H1 (cell line): ENCODE measurements around the gene LDLRAD3. TPM values are rescaled to one million over a fixed set of nuclear protein-coding genes. Genes with fewer than 3 reads are reported as not detected.
A peak's percentile ranks its signal among the peaks of the same experiment; 100 is the strongest.

ENCODE experiments used
- CTCF ChIA-PET: fragments of 300-600 bp; sonication (Branson Sonifier 250); formaldehyde crosslinking; loops from one replicate; lab custom pipeline; 2021; ENCODE audit not compliant: partially characterized antibody; lab: Charles Lee
- POLR2A ChIA-PET: fragments of 300-600 bp; sonication (Branson Sonifier 250); formaldehyde crosslinking; loops from one replicate; lab custom pipeline; 2021; ENCODE audit warnings: inconsistent platforms; ENCODE audit not compliant: partially characterized antibody; lab: Charles Lee
- DNase-seq, 2 experiments: peaks; one replicate each; pipeline versions ENCODE4 v3.0.0 to v3.0.0-alpha.2; 2010 to 2022; ENCODE audit warnings: low spot score in 2 of 2, low read depth in 1 of 2, mixed read lengths in 1 of 2
- FAIRE-seq: peaks from 2 replicates; lab custom pipeline; 2011; peaks lifted over from hg19 to GRCh38; lab: Jason Lieb, UNC
- H2AFZ ChIP-seq: 2 replicates; pipeline ENCODE4 v1.8.1; 2012; ENCODE audit warnings: low read length, inconsistent platforms
- H2AK5ac ChIP-seq: 2 replicates; pipeline ENCODE4 v1.6.1; 2013; ENCODE audit warnings: low read depth, low read length
- H2BK120ac ChIP-seq: replicated peaks from 2 replicates; pipeline ENCODE3; 2013; ENCODE audit warnings: low read depth, low read length, inconsistent platforms
- H2BK12ac ChIP-seq: 2 replicates; pipeline ENCODE4 v1.6.1; 2013; ENCODE audit warnings: low read depth, low read length
- H2BK15ac ChIP-seq: 2 replicates; pipeline ENCODE4 v1.6.1; 2013; ENCODE audit warnings: low read length
- H2BK20ac ChIP-seq: 2 replicates; pipeline ENCODE4 v1.6.1; 2013; ENCODE audit warnings: low read length
- H2BK5ac ChIP-seq: 2 replicates; pipeline ENCODE4 v1.6.1; 2013; ENCODE audit warnings: low read depth, low read length
- H3K14ac ChIP-seq: 2 replicates; pipeline ENCODE4 v1.6.1; 2013; ENCODE audit warnings: inconsistent platforms; ENCODE audit not compliant: insufficient read length
- H3K18ac ChIP-seq: 2 replicates; pipeline ENCODE4 v1.6.1; 2013; ENCODE audit warnings: low read length; ENCODE audit errors: extremely low read depth
- H3K23ac ChIP-seq: 2 replicates; pipeline ENCODE4 v1.6.1; 2013; ENCODE audit warnings: inconsistent platforms; ENCODE audit not compliant: insufficient read length
- H3K23me2 ChIP-seq: 2 replicates; pipeline ENCODE4 v1.6.1; 2013; ENCODE audit warnings: low read depth, low read length
- H3K27ac ChIP-seq: 2 replicates; pipeline ENCODE4 v1.6.1; 2011; ENCODE audit warnings: low read depth, low read length, inconsistent platforms
- H3K27me3 ChIP-seq, 4 experiments: replicated peaks in 1 of 4; 1 replicate in 1 of 4; 2 replicates in 3 of 4; pipeline versions ENCODE4 v1.6.1 to v1.8.1; 2011 to 2013; ENCODE audit warnings: low read length in 3 of 4, mild to moderate bottlenecking in 3 of 4, inconsistent platforms in 2 of 4, mixed read lengths in 2 of 4, moderate library complexity in 1 of 4; ENCODE audit not compliant: control insufficient read depth in 3 of 4, insufficient read depth in 3 of 4; ENCODE audit errors: extremely low read depth in 1 of 4
- H3K36me3 ChIP-seq, 4 experiments: 2 replicates each; pipeline versions ENCODE4 v1.6.1 to v1.8.1; 2011 to 2013; ENCODE audit warnings: mild to moderate bottlenecking in 4 of 4, low read length in 3 of 4, moderate library complexity in 2 of 4, control low read depth in 1 of 4, inconsistent platforms in 1 of 4; ENCODE audit not compliant: insufficient read depth in 4 of 4, control insufficient read depth in 2 of 4
- H3K4ac ChIP-seq: replicated peaks from 2 replicates; pipeline ENCODE3; 2013; ENCODE audit warnings: low read length, low read depth, mixed read lengths, inconsistent platforms; ENCODE audit not compliant: insufficient read length
- H3K4me1 ChIP-seq, 4 experiments: replicated peaks in 1 of 4; 1 replicate in 1 of 4; 2 replicates in 3 of 4; pipeline versions ENCODE4 v1.6.1 to v1.8.1; 2011 to 2013; ENCODE audit warnings: low read length in 3 of 4, inconsistent platforms in 2 of 4, mixed read lengths in 1 of 4; ENCODE audit not compliant: insufficient read depth in 4 of 4, control insufficient read depth in 3 of 4
- H3K4me2 ChIP-seq, 2 experiments: 2 replicates each; pipeline versions ENCODE4 v1.6.1 to v1.8.1; 2011 to 2013; ENCODE audit warnings: low read depth in 2 of 2, low read length in 2 of 2, control low read depth in 1 of 2, inconsistent platforms in 1 of 2, mild to moderate bottlenecking in 1 of 2; ENCODE audit not compliant: insufficient read depth in 1 of 2
- H3K4me3 ChIP-seq, 4 experiments: fragments of 200-600, 300-600 bp in 1 of 4; sonication (generic), shearing (Covaris generic), sonication (Bioruptor Twin) in 1 of 4; 2 replicates each; pipeline versions ENCODE4 v1.5.1 to v1.8.1; 2011 to 2016; ENCODE audit warnings: low read length in 4 of 4, low read depth in 3 of 4, control low read depth in 2 of 4, inconsistent platforms in 2 of 4, mild to moderate bottlenecking in 2 of 4, mixed read lengths in 1 of 4, moderate library complexity in 1 of 4; ENCODE audit not compliant: insufficient read depth in 2 of 4; ENCODE audit errors: extremely low read depth in 1 of 4
- H3K56ac ChIP-seq: replicated peaks from 2 replicates; pipeline ENCODE3; 2013; ENCODE audit warnings: low read depth, mild to moderate bottlenecking, mixed read lengths, low read length, inconsistent platforms; ENCODE audit not compliant: insufficient read length
- H3K79me1 ChIP-seq: 2 replicates; pipeline ENCODE4 v1.6.1; 2013; ENCODE audit warnings: low read depth, low read length, control low read depth
- H3K79me2 ChIP-seq, 2 experiments: 2 replicates each; pipeline versions ENCODE4 v1.6.1 to v1.8.1; 2012 to 2013; ENCODE audit warnings: low read length in 2 of 2, mild to moderate bottlenecking in 2 of 2, inconsistent platforms in 1 of 2; ENCODE audit not compliant: insufficient read depth in 2 of 2, control insufficient read depth in 1 of 2
- H3K9ac ChIP-seq, 4 experiments: replicated peaks in 1 of 4; 1 replicate in 1 of 4; 2 replicates in 3 of 4; pipeline versions ENCODE4 v1.6.1 to v1.8.1; 2011 to 2013; ENCODE audit warnings: low read depth in 3 of 4, low read length in 3 of 4, control low read depth in 2 of 4, mild to moderate bottlenecking in 2 of 4, moderate library complexity in 2 of 4, inconsistent platforms in 1 of 4; ENCODE audit errors: extremely low read depth in 1 of 4
- H3K9me3 ChIP-seq, 2 experiments: 2 replicates each; pipeline versions ENCODE4 v1.6.1 to v1.8.1; 2012 to 2013; ENCODE audit warnings: mild to moderate bottlenecking in 2 of 2, moderate library complexity in 2 of 2, control low read depth in 1 of 2, inconsistent platforms in 1 of 2, low read depth in 1 of 2, low read length in 1 of 2, mixed read lengths in 1 of 2; ENCODE audit not compliant: insufficient read depth in 2 of 2
- H4K20me1 ChIP-seq, 2 experiments: replicated peaks in 1 of 2; 2 replicates each; pipeline versions ENCODE3 to v1.8.1; 2011 to 2013; ENCODE audit warnings: inconsistent platforms in 2 of 2, low read length in 2 of 2, mild to moderate bottlenecking in 1 of 2; ENCODE audit not compliant: insufficient read depth in 2 of 2, control insufficient read depth in 1 of 2
- H4K5ac ChIP-seq: 2 replicates; pipeline ENCODE4 v1.6.1; 2013; ENCODE audit warnings: low read length, low read depth, mixed read lengths, inconsistent platforms; ENCODE audit not compliant: insufficient read length
- H4K8ac ChIP-seq: 2 replicates; pipeline ENCODE4 v1.8.0; 2013; ENCODE audit warnings: mild to moderate bottlenecking, moderate library complexity, low read length, inconsistent platforms; ENCODE audit not compliant: insufficient read depth; ENCODE audit errors: extremely low read depth
- H4K91ac ChIP-seq: replicated peaks from 2 replicates; pipeline ENCODE3; 2013; ENCODE audit warnings: low read length, mixed read lengths, inconsistent platforms; ENCODE audit not compliant: insufficient read length
- JUN ChIP-seq: IDR thresholded peaks from 2 replicates; pipeline ENCODE4 v1.6.1; 2011; ENCODE audit warnings: low read depth, mild to moderate bottlenecking, improper control_type of control experiment, low read length
- TAF7 ChIP-seq: optimal IDR thresholded peaks from 2 replicates; pipeline ENCODE3; 2011; ENCODE audit warnings: low read depth, mild to moderate bottlenecking, inconsistent platforms, low read length, moderate library complexity, borderline replicate concordance
- WGBS, 2 experiments: shearing (Covaris generic) in 1 of 2; methylation state at CpG; one replicate each; pipeline versions ENCODE4 v1.1.6 to v1.1.7; 2013 to 2015; ENCODE audit warnings: low lambda C conversion rate in 2 of 2, mixed read lengths in 2 of 2, inconsistent platforms in 1 of 2, low coverage in 1 of 2, missing lambda C conversion rate in 1 of 2; ENCODE audit not compliant: insufficient replicate concordance in 2 of 2, insufficient coverage in 1 of 2, insufficient read length in 1 of 2; ENCODE audit errors: extremely low coverage in 1 of 2, missing lambda C conversion rate in 1 of 2; 5-methylcytosine and 5-hydroxymethylcytosine counted together
- polyA plus RNA-seq, 7 experiments: library from polyadenylated mRNA; depleted of rRNA in 3 of 7; stranded (reverse) in 5 of 7; unstranded in 2 of 7; fragments of >200 nt in 5 of 7; fragments of 200-250 nt in 2 of 7; gene quantifications; 1 replicate in 5 of 7; 2 replicates in 1 of 7; 4 replicates in 1 of 7; pipeline versions ENCODE4 v1.2.1 to v1.2.3, GENCODE V29; 2011 to 2013; ENCODE audit warnings: missing spikeins in 2 of 7, mixed read lengths in 2 of 7
- total RNA-seq: library from RNA; stranded (reverse); fragmentation: NEBNext Ultra II Directional; extraction: Animal tissue kit (Norgen Biotek cat#: 25700); gene quantifications from 2 replicates; pipeline ENCODE4 v1.2.1, GENCODE V29; 2021

Gene LDLRAD3
- total and polyA plus RNA-seq, 2 of the 8 experiments (the other 6 are each of a cell fraction or from before 2014, with no cell fraction given), result 18.6 to 22.8 TPM

- FAIRE-seq, result no peak
- ChIA-PET POLR2A (interaction anchor here (1.4 to 1.7 kb wide), 3 partner anchors 10 to 18 kb away, joined by 3 to 10 read pairs (median 3); no protein-coding TSS in a partner anchor), CTCF (interaction anchor here (0.6 to 2.4 kb wide), 7 partner anchors 9 to 284 kb away, joined by 3 to 10 read pairs (median 4); no protein-coding TSS in a partner anchor)
- H2BK15ac ChIP-seq, result no peak overlapping the region
- H3K23ac ChIP-seq, result no peak overlapping the region
- peak overlapping the region; percentile 30 for H4K5ac ChIP-seq
- H3K79me2 ChIP-seq, result peaks cover 0 to 3% of the 10 kb centered on the region in 2 experiments; a peak in 1 of 4 replicates
- peak overlapping the region; percentile 89 for H4K91ac ChIP-seq
- H3K9me3 ChIP-seq, result 0 out of 4 replicates have a peak, but pooled peaks cover 0 to 3% of the 10 kb centered on the region in 2 experiments
- peak overlapping the region; percentile 92 for H3K18ac ChIP-seq
- peak overlapping the region; percentile 71 for H2BK5ac ChIP-seq
- H3K14ac ChIP-seq, result peak overlapping the region; percentile 11
- peak overlapping the region; percentile 90 for H3K27ac ChIP-seq
- no peak for DNase-seq
- H3K27me3 ChIP-seq, result no peaks in the 10 kb centered on the region
- peak overlapping the region; percentile 22 for H3K4ac ChIP-seq
- no peak overlapping the region for H3K56ac ChIP-seq
- peaks cover 16 to 34% (median 29%) of the 10 kb centered on the region in 4 experiments for H3K4me1 ChIP-seq
- H4K20me1 ChIP-seq, result no peaks in the 10 kb centered on the region
- TF ChIP-seq TAF7 (peak; percentile 38), JUN (no peak)
- H2AK5ac ChIP-seq, result peak overlapping the region; percentile 75
- no peak overlapping the region for H2AFZ ChIP-seq
- H2BK120ac ChIP-seq, result peak overlapping the region; percentile 26
- peak overlapping the region; percentile 68 for H2BK12ac ChIP-seq
- H3K9ac ChIP-seq, result peak overlapping the region in 1 of 4 experiments; percentile 14; a peak in 3 of 7 replicates
- peak overlapping the region in 1 of 2 experiments; percentile 53; a peak in 1 of 4 replicates for H3K4me2 ChIP-seq
- no peaks in the 10 kb centered on the region for H3K79me1 ChIP-seq
- H3K23me2 ChIP-seq, result no peaks in the 10 kb centered on the region; the same call in 1 of the 2 replicates
- 90% methylated on average over 9 of the region's 9 CpGs; no CpG with 5 or more reads in 1 of the 2 experiments for WGBS, 2 experiments
- H4K8ac ChIP-seq, result no peak overlapping the region
- peak overlapping the region; percentile 90 for H2BK20ac ChIP-seq
- no peak overlapping the region; a peak in 1 of 8 replicates for H3K4me3 ChIP-seq
- peaks cover 0 to 9% (median 2%) of the 10 kb centered on the region in 4 experiments; a peak in 2 of 8 replicates for H3K36me3 ChIP-seq
Measured at GRCh38 chr11:36105743-36106581, 162.1 kb downstream of the LDLRAD3 start.
